ENCODE measurements around the gene SPACA9. TPM values are rescaled to one million over a fixed set of nuclear protein-coding genes. Genes with fewer than 3 reads are reported as not detected.

Gene SPACA9
- total and polyA plus RNA-seq, 4 donors: 10.5 to 25.1 (median 16.2) TPM

DNA sequence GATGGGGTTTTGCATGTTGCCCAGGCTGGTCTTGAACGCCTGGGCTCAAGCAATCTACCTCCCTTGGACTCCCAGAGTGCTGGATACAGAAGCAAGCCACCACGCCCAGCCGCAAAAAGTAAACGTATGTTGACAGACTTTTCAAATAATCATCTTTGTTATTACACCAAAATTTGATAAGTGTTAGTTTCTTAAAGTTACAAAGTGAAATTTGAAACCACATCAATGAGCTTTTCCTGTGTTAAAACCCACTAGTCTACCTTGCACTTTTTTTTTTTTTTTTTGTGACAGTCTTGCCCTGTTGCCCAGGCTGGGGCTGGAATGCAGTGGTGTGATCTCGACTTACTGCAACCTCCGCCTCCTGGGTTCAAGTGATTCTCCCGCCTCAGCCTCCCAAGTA, 29.9 kb downstream of the SPACA9 start:
- Histone ChIP-seq H3K4me1 (ENCODE audit: control insufficient read depth in 5 of 5, insufficient read depth in 5 of 5, low read length in 5 of 5) (no peaks in the 10 kb centered on the region), H3K4me3 (no peak overlapping the region), H3K27ac (ENCODE audit: low read depth in 1 of 2, low read length in 1 of 2) (no peak overlapping the region), H3K9me3 (ENCODE audit: control insufficient read depth in 4 of 4, insufficient read depth in 3 of 4, low read length in 3 of 4) (no peaks in the 10 kb centered on the region), H3K27me3 (ENCODE audit: control insufficient read depth in 3 of 3, insufficient read depth in 3 of 3, low read length in 2 of 3) (no peaks in the 10 kb centered on the region), H3K9ac (ENCODE audit: insufficient read depth in 1 of 2, low read length in 2 of 2) (no peak overlapping the region), H3K36me3 (ENCODE audit: control insufficient read depth in 4 of 4, insufficient read depth in 4 of 4, low read length in 4 of 4) (peaks cover 31 to 51% (median 42%) of the 10 kb centered on the region in 4 donors)
- TF ChIP-seq, protein P1, sequence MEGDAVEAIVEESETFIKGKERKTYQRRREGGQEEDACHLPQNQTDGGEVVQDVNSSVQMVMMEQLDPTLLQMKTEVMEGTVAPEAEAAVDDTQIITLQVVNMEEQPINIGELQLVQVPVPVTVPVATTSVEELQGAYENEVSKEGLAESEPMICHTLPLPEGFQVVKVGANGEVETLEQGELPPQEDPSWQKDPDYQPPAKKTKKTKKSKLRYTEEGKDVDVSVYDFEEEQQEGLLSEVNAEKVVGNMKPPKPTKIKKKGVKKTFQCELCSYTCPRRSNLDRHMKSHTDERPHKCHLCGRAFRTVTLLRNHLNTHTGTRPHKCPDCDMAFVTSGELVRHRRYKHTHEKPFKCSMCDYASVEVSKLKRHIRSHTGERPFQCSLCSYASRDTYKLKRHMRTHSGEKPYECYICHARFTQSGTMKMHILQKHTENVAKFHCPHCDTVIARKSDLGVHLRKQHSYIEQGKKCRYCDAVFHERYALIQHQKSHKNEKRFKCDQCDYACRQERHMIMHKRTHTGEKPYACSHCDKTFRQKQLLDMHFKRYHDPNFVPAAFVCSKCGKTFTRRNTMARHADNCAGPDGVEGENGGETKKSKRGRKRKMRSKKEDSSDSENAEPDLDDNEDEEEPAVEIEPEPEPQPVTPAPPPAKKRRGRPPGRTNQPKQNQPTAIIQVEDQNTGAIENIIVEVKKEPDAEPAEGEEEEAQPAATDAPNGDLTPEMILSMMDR (IDR thresholded peaks at IDR 0.05; ENCODE audit: control extremely low read depth, extremely low read depth): no peak
- no peak for ATAC-seq (ENCODE audit: insufficient read depth, low FRiP score)
- WGBS, 2 donors: 82 to 89% methylated on average over 7 of the region's 7 CpGs
- no peak for DNase-seq

DNA sequence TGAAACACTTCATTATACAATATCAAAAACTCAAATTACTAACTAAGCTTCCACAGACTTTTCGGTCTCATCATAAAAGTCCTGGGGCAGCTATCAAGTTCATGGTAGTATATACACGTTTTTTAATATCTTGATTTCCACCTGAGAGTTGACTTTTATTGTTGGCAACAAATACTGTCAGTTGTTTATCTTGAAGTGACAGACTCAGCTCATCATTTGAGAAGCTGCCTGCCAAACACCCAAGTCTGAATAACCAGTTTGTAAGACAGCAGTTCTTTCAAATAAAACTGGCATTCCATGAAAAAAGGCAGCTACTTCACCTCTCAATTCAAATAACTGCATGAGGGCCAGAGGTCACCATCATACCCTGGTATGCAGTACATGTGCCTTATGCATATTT, 30.6 kb downstream of the SPACA9 start:
- WGBS, 2 donors: 89 to 93% methylated on average over 2 of the region's 2 CpGs
- TF ChIP-seq, protein P1 (IDR thresholded peaks at IDR 0.05; ENCODE audit: control extremely low read depth, extremely low read depth): no peak
- ATAC-seq (ENCODE audit: insufficient read depth, low FRiP score) (no peak), DNase-seq (no peak)
- H3K4me1 ChIP-seq (ENCODE audit: control insufficient read depth in 5 of 5, insufficient read depth in 5 of 5, low read length in 5 of 5): no peaks in the 10 kb centered on the region
- no peaks in the 10 kb centered on the region for H3K27me3 ChIP-seq (ENCODE audit: control insufficient read depth in 3 of 3, insufficient read depth in 3 of 3, low read length in 2 of 3)
- no peaks in the 10 kb centered on the region for H3K9me3 ChIP-seq (ENCODE audit: control insufficient read depth in 4 of 4, insufficient read depth in 3 of 4, low read length in 3 of 4)
- H3K9ac ChIP-seq (ENCODE audit: insufficient read depth in 1 of 2, low read length in 2 of 2): no peak overlapping the region
- no peak overlapping the region for H3K4me3 ChIP-seq
- H3K36me3 ChIP-seq (ENCODE audit: control insufficient read depth in 4 of 4, insufficient read depth in 4 of 4, low read length in 4 of 4): peaks cover 26 to 48% (median 39%) of the 10 kb centered on the region in 4 donors
- H3K27ac ChIP-seq (ENCODE audit: low read depth in 1 of 2, low read length in 1 of 2): no peak overlapping the region

DNA sequence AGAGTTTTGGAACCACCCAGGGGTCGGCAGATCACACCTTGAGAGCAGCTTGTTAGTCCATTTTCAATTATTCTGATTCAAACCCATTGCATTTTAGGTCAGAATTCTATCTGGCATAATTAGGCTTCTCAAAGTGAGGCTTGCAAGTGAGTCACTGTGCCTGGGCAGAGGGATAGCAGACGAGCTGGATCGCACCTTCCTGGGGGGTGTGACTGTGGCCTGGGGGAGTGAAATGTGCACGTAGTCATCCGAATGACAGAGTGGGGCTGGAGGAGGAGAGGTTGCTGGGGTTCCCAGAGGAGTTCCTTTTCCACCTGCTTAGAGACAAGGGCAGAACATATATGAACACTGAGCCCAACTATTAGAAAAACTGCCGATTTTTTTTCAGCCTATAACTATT, 31.7 kb downstream of the SPACA9 start:
- DNase-seq (no peak), ATAC-seq (ENCODE audit: insufficient read depth, low FRiP score) (no peak)
- H3K36me3 ChIP-seq (ENCODE audit: control insufficient read depth in 4 of 4, insufficient read depth in 4 of 4, low read length in 4 of 4): peaks cover 27 to 45% (median 34%) of the 10 kb centered on the region in 4 donors
- H3K4me3 ChIP-seq: no peak overlapping the region
- H3K9ac ChIP-seq (ENCODE audit: insufficient read depth in 1 of 2, low read length in 2 of 2): no peak overlapping the region
- H3K4me1 ChIP-seq (ENCODE audit: control insufficient read depth in 5 of 5, insufficient read depth in 5 of 5, low read length in 5 of 5): no peaks in the 10 kb centered on the region
- TF ChIP-seq, protein P1 (IDR thresholded peaks at IDR 0.05; ENCODE audit: control extremely low read depth, extremely low read depth): no peak
- H3K27ac ChIP-seq (ENCODE audit: low read depth in 1 of 2, low read length in 1 of 2): no peak overlapping the region
- no peaks in the 10 kb centered on the region for H3K9me3 ChIP-seq (ENCODE audit: control insufficient read depth in 4 of 4, insufficient read depth in 3 of 4, low read length in 3 of 4)
- 94 to 98% methylated on average over 6 of the region's 6 CpGs for WGBS, 2 donors
- H3K27me3 ChIP-seq (ENCODE audit: control insufficient read depth in 3 of 3, insufficient read depth in 3 of 3, low read length in 2 of 3): no peaks in the 10 kb centered on the region

DNA sequence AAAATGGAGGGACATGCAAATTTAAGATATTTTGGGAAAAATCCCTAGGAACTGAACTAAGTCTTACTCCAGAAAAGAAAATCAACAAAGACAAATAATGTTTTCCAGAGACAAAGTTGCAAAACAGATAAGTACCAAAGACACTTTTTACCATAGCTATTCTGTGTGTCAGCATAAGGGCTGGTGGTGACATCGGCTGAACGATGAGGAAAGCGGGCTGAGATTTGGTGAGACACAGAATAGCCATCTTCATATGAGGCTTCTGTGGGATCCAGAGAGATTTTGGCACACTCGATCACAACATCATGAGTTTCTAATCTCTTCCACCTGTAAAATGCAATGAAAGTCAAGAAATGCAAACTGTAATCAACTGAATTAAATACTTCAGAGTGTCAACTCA, 33.4 kb downstream of the SPACA9 start:
- TF ChIP-seq, protein P1 (IDR thresholded peaks at IDR 0.05; ENCODE audit: control extremely low read depth, extremely low read depth): no peak
- Histone ChIP-seq H3K27ac (ENCODE audit: low read depth in 1 of 2, low read length in 1 of 2) (no peak overlapping the region), H3K9ac (ENCODE audit: insufficient read depth in 1 of 2, low read length in 2 of 2) (no peak overlapping the region), H3K9me3 (ENCODE audit: control insufficient read depth in 4 of 4, insufficient read depth in 3 of 4, low read length in 3 of 4) (no peaks in the 10 kb centered on the region), H3K36me3 (ENCODE audit: control insufficient read depth in 4 of 4, insufficient read depth in 4 of 4, low read length in 4 of 4) (peaks cover 27 to 51% (median 38%) of the 10 kb centered on the region in 4 donors), H3K4me3 (no peak overlapping the region), H3K27me3 (ENCODE audit: control insufficient read depth in 3 of 3, insufficient read depth in 3 of 3, low read length in 2 of 3) (no peaks in the 10 kb centered on the region), H3K4me1 (ENCODE audit: control insufficient read depth in 5 of 5, insufficient read depth in 5 of 5, low read length in 5 of 5) (no peaks in the 10 kb centered on the region)
- WGBS, 2 donors: 96% methylated on average over 4 of the region's 4 CpGs
- no peak for ATAC-seq (ENCODE audit: insufficient read depth, low FRiP score)
- no peak for DNase-seq
